Skeletal muscle tissue (tissue), 4 donors: ENCODE measurements around the gene NFYA. TPM values are rescaled to one million over a fixed set of nuclear protein-coding genes. Genes with fewer than 3 reads are reported as not detected.
A peak's percentile ranks its signal among the peaks of the same experiment; 100 is the strongest.

Experiments
- H3K27ac ChIP-seq: one replicate; pipeline ENCODE4 v1.7.0; 2013; ENCODE audit warnings: mild to moderate bottlenecking, low read depth, low read length, inconsistent platforms
- H3K27me3 ChIP-seq, 3 donors: one replicate each; pipeline ENCODE4 v1.7.0; 2013; ENCODE audit warnings: low read length in 3 of 3; ENCODE audit not compliant: control insufficient read depth in 3 of 3, insufficient read depth in 3 of 3
- H3K36me3 ChIP-seq, 3 donors: one replicate each; pipeline ENCODE4 v1.7.0; 2013; ENCODE audit warnings: low read length in 3 of 3; ENCODE audit not compliant: control insufficient read depth in 3 of 3, insufficient read depth in 3 of 3
- H3K4me1 ChIP-seq, 3 donors: one replicate each; pipeline ENCODE4 v1.7.0; 2013; ENCODE audit warnings: low read length in 3 of 3, mild to moderate bottlenecking in 3 of 3; ENCODE audit not compliant: control insufficient read depth in 3 of 3, insufficient read depth in 3 of 3
- H3K4me3 ChIP-seq, 3 donors: one replicate each; pipeline ENCODE4 v1.7.0; 2013; ENCODE audit warnings: low read length in 3 of 3
- H3K9ac ChIP-seq, 3 donors: one replicate each; pipeline ENCODE4 v1.7.0; 2013; ENCODE audit warnings: low read length in 3 of 3, mild to moderate bottlenecking in 3 of 3, moderate library complexity in 2 of 3, low read depth in 1 of 3
- H3K9me3 ChIP-seq, 3 donors: one replicate each; pipeline ENCODE4 v1.7.0; 2013; ENCODE audit warnings: low read length in 3 of 3; ENCODE audit not compliant: control insufficient read depth in 3 of 3
- total RNA-seq: library from RNA; depleted of rRNA; stranded (reverse); fragments of >200 nt; gene quantifications from one replicate; pipeline ENCODE4 v1.2.3, GENCODE V29; 2014
- donor health status: Osteomylitis.

Gene NFYA
- total RNA-seq, 1 donor from 2014 or later: 17.2 TPM

GRCh38 chr6:41036601-41037000 is 36.2 kb upstream of the NFYA start:
- Histone ChIP-seq H3K9ac (no peak overlapping the region), H3K36me3 (no peaks in the 10 kb centered on the region), H3K27me3 (no peaks in the 10 kb centered on the region), H3K27ac (no peak overlapping the region), H3K4me3 (no peak overlapping the region), H3K9me3 (no peaks in the 10 kb centered on the region), H3K4me1 (peaks cover 0 to 21% (median 6%) of the 10 kb centered on the region in 3 donors)

- Histone ChIP-seq H3K9me3 (no peaks in the 10 kb centered on the region), H3K27ac (no peak overlapping the region), H3K4me1 (peaks cover 0 to 21% (median 6%) of the 10 kb centered on the region in 3 donors), H3K36me3 (no peaks in the 10 kb centered on the region), H3K4me3 (no peak overlapping the region), H3K27me3 (no peaks in the 10 kb centered on the region), H3K9ac (no peak overlapping the region)
These were observed 35.5 kb upstream of the NFYA start for GRCh38 chr6:41037107-41037900.

GRCh38 chr6:41038205-41038604 is 34.6 kb upstream of the NFYA start:
- H3K4me3 ChIP-seq: no peak overlapping the region
- H3K9me3 ChIP-seq: no peaks in the 10 kb centered on the region
- peaks cover 0 to 21% (median 6%) of the 10 kb centered on the region in 3 donors for H3K4me1 ChIP-seq
- no peak overlapping the region for H3K9ac ChIP-seq
- H3K36me3 ChIP-seq: no peaks in the 10 kb centered on the region
- H3K27ac ChIP-seq: no peak overlapping the region
- no peaks in the 10 kb centered on the region for H3K27me3 ChIP-seq

GRCh38 chr6:41039060-41039998 is 33.4 kb upstream of the NFYA start, which contains the start of gene UNC5CL:
Gene UNC5CL (minus strand): TSS chr6:41039221. CDS start chr6:41035074, 4,147 bp downstream.
- H3K9me3 ChIP-seq: no peaks in the 10 kb centered on the region
- H3K4me3 ChIP-seq: no peak within 1 kb of the TSS
- H3K27me3 ChIP-seq: no peaks in the 10 kb centered on the region
- H3K36me3 ChIP-seq: no peaks in the 10 kb centered on the region
- no peak within 1 kb of the TSS for H3K27ac ChIP-seq
- H3K9ac ChIP-seq: no peak within 1 kb of the TSS
- peaks cover 0 to 21% (median 6%) of the 10 kb centered on the region in 3 donors for H3K4me1 ChIP-seq

- H3K4me1 ChIP-seq: peaks cover 3 to 21% (median 6%) of the 10 kb centered on the region in 3 donors
- no peaks in the 10 kb centered on the region for H3K36me3 ChIP-seq
- no peak overlapping the region for H3K4me3 ChIP-seq
- peak overlapping the region in 1 of 3 donors; percentile 20 for H3K9ac ChIP-seq
- H3K27ac ChIP-seq: no peak overlapping the region
- H3K27me3 ChIP-seq: no peaks in the 10 kb centered on the region
- H3K9me3 ChIP-seq: no peaks in the 10 kb centered on the region
These were observed 32.5 kb upstream of the NFYA start for GRCh38 chr6:41040101-41040939.

- H3K9ac ChIP-seq: no peak overlapping the region
- H3K9me3 ChIP-seq: no peaks in the 10 kb centered on the region
- H3K4me3 ChIP-seq: no peak overlapping the region
- H3K27ac ChIP-seq: no peak overlapping the region
- no peaks in the 10 kb centered on the region for H3K36me3 ChIP-seq
- H3K4me1 ChIP-seq: peaks cover 8 to 28% (median 10%) of the 10 kb centered on the region in 3 donors
- H3K27me3 ChIP-seq: no peaks in the 10 kb centered on the region
These were observed 31.7 kb upstream of the NFYA start for GRCh38 chr6:41040940-41041536.

- no peak within 1 kb of the TSS for H3K27ac ChIP-seq
- H3K36me3 ChIP-seq: no peaks in the 10 kb centered on the region
- H3K4me1 ChIP-seq: peaks cover 18 to 41% (median 21%) of the 10 kb centered on the region in 3 donors
- H3K9me3 ChIP-seq: no peaks in the 10 kb centered on the region
- no peak within 1 kb of the TSS for H3K9ac ChIP-seq
- H3K4me3 ChIP-seq: no peak within 1 kb of the TSS
- H3K27me3 ChIP-seq: no peaks in the 10 kb centered on the region
These were observed 30.3 kb upstream of the NFYA start, which contains the start of gene TSPO2 for GRCh38 chr6:41042226-41043055. Gene TSPO2 (plus strand): TSS chr6:41042467. CDS start chr6:41042986, 519 bp downstream.

GRCh38 chr6:41043151-41043550 is 29.6 kb upstream of the NFYA start:
- Histone ChIP-seq H3K27ac (no peak overlapping the region), H3K9me3 (no peaks in the 10 kb centered on the region), H3K27me3 (no peaks in the 10 kb centered on the region), H3K4me1 (peaks cover 23 to 48% (median 28%) of the 10 kb centered on the region in 3 donors), H3K9ac (no peak overlapping the region), H3K36me3 (no peaks in the 10 kb centered on the region), H3K4me3 (no peak overlapping the region)
